Esophagus squamous epithelium (tissue), 4 donors: ENCODE results near the gene SLC25A46.

Experiments used
- CTCF ChIP-seq, 6 experiments: fragments of 450-650 bp in 4 of 6; fragments of 200-600 bp in 2 of 6; sonication (generic) in 2 of 6; IDR thresholded peaks; one replicate each; pipeline ENCODE4 v1.5.1; 2016 to 2019; ENCODE audit warnings: antibody characterized with exemption in 6 of 6, mild to moderate bottlenecking in 4 of 6, moderate library complexity in 4 of 6
- POLR2A ChIP-seq, 4 donors: fragments of 450-650 bp; IDR thresholded peaks; one replicate each; pipeline ENCODE4 v1.6.1; 2017; ENCODE audit warnings: antibody characterized with exemption in 4 of 4, mild to moderate bottlenecking in 4 of 4, moderate library complexity in 3 of 4

DNA sequence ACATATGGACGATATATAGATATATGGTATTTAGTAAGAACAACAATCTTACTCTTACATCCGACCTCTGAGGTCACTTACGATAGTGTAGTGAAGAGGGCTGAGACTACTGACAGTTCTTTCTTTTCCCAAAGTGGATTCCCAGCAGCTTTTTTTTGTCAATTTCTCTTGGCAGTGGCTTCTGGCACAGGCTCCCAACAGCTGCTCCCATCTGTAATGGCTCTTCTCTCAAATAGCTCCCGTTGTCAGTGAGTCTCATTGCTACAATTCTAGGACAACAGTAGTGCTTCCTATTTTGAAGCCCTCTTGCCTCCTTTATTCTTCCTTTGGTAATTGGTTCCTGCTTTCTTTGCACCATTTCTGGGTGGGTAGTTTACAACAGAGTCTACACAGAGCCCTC is 68.4 kb downstream of the SLC25A46 start:
- no peak for TF ChIP-seq CTCF (IDR thresholded peaks at IDR 0.05)
- TF ChIP-seq POLR2A (IDR thresholded peaks at IDR 0.05): no peak
